GM10248 (cell line): ENCODE measurements around the gene ZNF844.
A peak's percentile ranks its signal among the peaks of the same experiment; 100 is the strongest.
"Not testable (repeated sequence)": the region's sequence is repeated elsewhere in the genome, so short reads cannot be mapped to it uniquely, and the experiment has no call there.

Experiments
- CTCF ChIA-PET: fragments of 300-600 bp; sonication (Branson Sonifier 250); formaldehyde crosslinking; extraction: SDS; loops from one replicate; lab custom pipeline; 2021; ENCODE audit warnings: antibody characterized with exemption; lab: Yijun Ruan, JAX
- POLR2A ChIA-PET: fragments of 350-650 bp; sonication (Branson Sonifier 250); formaldehyde crosslinking; extraction: SDS; loops from one replicate; lab custom pipeline; 2020; ENCODE audit warnings: antibody characterized with exemption; lab: Yijun Ruan, JAX
- DNase-seq: peaks from one replicate; pipeline ENCODE4 v3.0.0; 2012; ENCODE audit errors: extremely low spot score
- CTCF ChIP-seq: IDR thresholded peaks from 2 replicates; pipeline ENCODE4 v1.5.1; 2012; ENCODE audit warnings: mild to moderate bottlenecking, low read depth; ENCODE audit errors: extremely low read depth, missing control alignments, control extremely low read depth

ZNF844 gene

GRCh38 chr19:12090807-12091206 is 26.3 kb downstream of the ZNF844 start:
- ChIA-PET POLR2A (interaction anchor here (0.6 kb wide), 1 partner anchor 277 kb away, joined by 3 read pairs; the partner anchor contains the start of gene ZNF440), CTCF (interaction anchor here (0.6 to 5.0 kb wide), 51 partner anchors 8 to 705 kb away, joined by 3 to 54 read pairs (median 4); partner anchors contain the start of genes ZNF136, ZNF20, ZNF491 and ZNF625)
- peak; percentile 77 for DNase-seq
- TF ChIP-seq CTCF = peak; percentile 75

GRCh38 chr19:12092065-12092867 is 27.7 kb downstream of the ZNF844 start:
- ChIA-PET POLR2A (no interaction called here), CTCF (interaction anchor here (1.2 to 5.0 kb wide), 12 partner anchors 11 to 579 kb away, joined by 3 to 54 read pairs (median 12); partner anchors contain the start of genes ZNF20, ZNF763 and ZNF878)
- DNase-seq = peak; percentile 91
- no peak for TF ChIP-seq CTCF

GRCh38 chr19:12092956-12093355 is 28.4 kb downstream of the ZNF844 start:
- CTCF ChIA-PET = interaction anchor here (1.7 to 5.0 kb wide), 4 partner anchors 22 to 48 kb away, joined by 4 to 54 read pairs (median 34); partner anchors contain the start of genes ZNF20 and ZNF878
- no peak for DNase-seq
- TF ChIP-seq CTCF = no peak
- POLR2A ChIA-PET = no interaction called here

GRCh38 chr19:12093777-12094176 is 29.2 kb downstream of the ZNF844 start:
- ChIA-PET POLR2A (no interaction called here), CTCF (no interaction called here)
- TF ChIP-seq CTCF = no peak
- peak; percentile 61 for DNase-seq

- POLR2A ChIA-PET = no interaction called here
- TF ChIP-seq CTCF = no peak
- DNase-seq = no peak
- CTCF ChIA-PET = interaction anchor here (1.6 kb wide), 1 partner anchor 36 kb away, joined by 6 read pairs; no protein-coding TSS in a partner anchor
Measured at GRCh38 chr19:12095111-12095790, 30.7 kb downstream of the ZNF844 start.

GRCh38 chr19:12098040-12098439 is 33.5 kb downstream of the ZNF844 start:
- CTCF ChIA-PET = interaction anchor here (1.0 to 2.0 kb wide), 4 partner anchors 17 to 398 kb away, joined by 3 to 7 read pairs (median 6); partner anchors contain the start of gene ZNF20
- TF ChIP-seq CTCF = no peak
- DNase-seq = no peak
- POLR2A ChIA-PET = no interaction called here

- CTCF ChIA-PET = interaction anchor here (2.8 kb wide), 1 partner anchor 13 kb away, joined by 23 read pairs; no protein-coding TSS in a partner anchor
Measured at GRCh38 chr19:12103909-12104308, 39.4 kb downstream of the ZNF844 start.

More at GRCh38 chr19:12103909-12104308, 39.4 kb downstream of the ZNF844 start:
- DNase-seq, POLR2A ChIA-PET: not testable (repeated sequence)
